MM.1S (cell line): ENCODE results near the gene PRKCZ.

Experiments
- DNase-seq: peaks from one replicate; pipeline ENCODE4 v3.0.0-alpha.2; 2015
- H2AFZ ChIP-seq: fragments of 300-600 bp; sonication (generic); 2 replicates; pipeline ENCODE4 v1.6.0; 2016; ENCODE audit warnings: antibody characterized with exemption, low read length
- H3F3A ChIP-seq: fragments of 300-600 bp; sonication (generic); 2 replicates; pipeline ENCODE4 v1.6.1; 2016; ENCODE audit warnings: mild to moderate bottlenecking, antibody characterized with exemption, low read length, moderate library complexity, mixed read lengths; ENCODE audit not compliant: insufficient read depth
- H3K27ac ChIP-seq: fragments of 300-600 bp; sonication (generic); 2 replicates; pipeline ENCODE4 v1.5.1; 2016; ENCODE audit warnings: mild to moderate bottlenecking, low read length
- H3K27me3 ChIP-seq: fragments of 300-600 bp; sonication (generic); replicated peaks from 2 replicates; pipeline ENCODE4 v1.6.0; 2016; ENCODE audit warnings: low read length; ENCODE audit not compliant: insufficient read depth
- H3K36me3 ChIP-seq: fragments of 300-600 bp; sonication (generic); replicated peaks from 2 replicates; pipeline ENCODE4 v1.6.1; 2016; ENCODE audit warnings: mild to moderate bottlenecking, low read length, mixed read lengths; ENCODE audit not compliant: insufficient read depth
- H3K4me1 ChIP-seq: fragments of 300-600 bp; sonication (generic); 2 replicates; pipeline ENCODE4 v1.6.1; 2016; ENCODE audit warnings: low read length, mixed read lengths
- H3K4me2 ChIP-seq: fragments of 300-600 bp; sonication (generic); 2 replicates; pipeline ENCODE4 v1.6.0; 2016; ENCODE audit warnings: low read depth, low read length
- H3K4me3 ChIP-seq: fragments of 300-600 bp; sonication (generic); 2 replicates; pipeline ENCODE4 v1.5.1; 2016; ENCODE audit warnings: low read length, mixed read lengths
- H3K79me2 ChIP-seq: fragments of 300-600 bp; sonication (generic); 2 replicates; pipeline ENCODE4 v1.6.1; 2016; ENCODE audit warnings: mixed run types, low read length, mixed read lengths
- H3K9ac ChIP-seq: fragments of 300-600 bp; sonication (generic); 2 replicates; pipeline ENCODE4 v1.6.1; 2016; ENCODE audit warnings: low read length, mixed read lengths
- H3K9me2 ChIP-seq: fragments of 300-600 bp; sonication (generic); replicated peaks from 2 replicates; pipeline ENCODE4 v1.6.1; 2016; ENCODE audit warnings: mild to moderate bottlenecking, low read length, mixed read lengths; ENCODE audit not compliant: insufficient read depth
- H3K9me3 ChIP-seq: fragments of 300-600 bp; sonication (generic); replicated peaks from 2 replicates; pipeline ENCODE4 v1.6.1; 2016; ENCODE audit warnings: mild to moderate bottlenecking, low read length, mixed read lengths; ENCODE audit not compliant: insufficient read depth
- H4K20me1 ChIP-seq: fragments of 300-600 bp; sonication (generic); 2 replicates; pipeline ENCODE4 v1.6.1; 2016; ENCODE audit warnings: mild to moderate bottlenecking, low read length, moderate library complexity, mixed read lengths; ENCODE audit not compliant: insufficient read depth
- EZH2 ChIP-seq: fragments of 300-600 bp; sonication (generic); optimal IDR thresholded peaks from 2 replicates; pipeline ENCODE3; 2017; ENCODE audit warnings: low read depth, mild to moderate bottlenecking, antibody characterized with exemption, low read length, mixed read lengths
- EZH2phosphoT487 ChIP-seq: fragments of 300-600 bp; sonication (generic); IDR thresholded peaks from 2 replicates; pipeline ENCODE4 v1.6.1; 2018; ENCODE audit warnings: antibody characterized with exemption, low read length
- TF ChIP-seq, protein P1 (sequence below): fragments of 300-600 bp; sonication (generic); IDR thresholded peaks from 2 replicates; pipeline ENCODE4 v1.5.1; 2016; ENCODE audit warnings: antibody characterized with exemption, low read length, mixed read lengths

PRKCZ gene

DNA sequence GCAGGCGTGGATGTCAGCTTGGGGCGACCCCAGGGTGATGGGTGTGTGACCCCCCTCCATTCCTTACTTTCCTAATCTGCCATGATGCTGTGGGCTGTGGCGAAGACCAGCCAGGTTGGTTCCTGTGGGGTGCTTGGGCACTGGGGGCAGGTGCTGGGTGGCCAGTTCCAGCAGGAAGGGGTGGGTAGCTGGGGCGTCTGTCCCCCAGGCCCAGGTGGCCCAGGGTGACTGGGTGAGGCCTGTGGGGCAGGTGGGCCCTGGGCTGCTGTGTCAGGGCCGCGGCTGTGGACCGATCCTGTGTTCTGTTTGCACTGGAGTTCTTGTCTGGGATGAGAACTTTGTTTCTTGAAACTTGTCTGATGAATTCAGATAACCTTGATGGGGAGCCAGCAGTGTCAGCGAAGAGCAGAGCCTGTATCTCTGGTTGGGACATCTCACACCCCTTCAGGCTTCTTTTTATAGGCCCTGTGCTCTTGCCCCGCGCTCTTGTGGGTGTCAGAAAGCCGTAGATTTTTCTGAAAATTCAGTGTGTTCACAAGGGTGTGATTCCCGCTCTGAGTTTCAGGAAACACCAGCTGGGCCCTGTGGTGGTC is 3.7 kb downstream of the PRKCZ start:
- H3K27ac ChIP-seq = no peak overlapping the region
- H3K36me3 ChIP-seq = no peaks in the 10 kb centered on the region
- no peaks in the 10 kb centered on the region for H3K9me3 ChIP-seq
- H3K27me3 ChIP-seq = peaks cover 75% of the 10 kb centered on the region
- no peaks in the 10 kb centered on the region for H3F3A ChIP-seq
- no peak for DNase-seq
- no peak overlapping the region for H3K4me3 ChIP-seq
- H3K9me2 ChIP-seq = no peaks in the 10 kb centered on the region
- H2AFZ ChIP-seq = no peak overlapping the region
- H3K79me2 ChIP-seq = no peaks in the 10 kb centered on the region
- TF ChIP-seq EZH2 = no peak
- TF ChIP-seq, protein P1, sequence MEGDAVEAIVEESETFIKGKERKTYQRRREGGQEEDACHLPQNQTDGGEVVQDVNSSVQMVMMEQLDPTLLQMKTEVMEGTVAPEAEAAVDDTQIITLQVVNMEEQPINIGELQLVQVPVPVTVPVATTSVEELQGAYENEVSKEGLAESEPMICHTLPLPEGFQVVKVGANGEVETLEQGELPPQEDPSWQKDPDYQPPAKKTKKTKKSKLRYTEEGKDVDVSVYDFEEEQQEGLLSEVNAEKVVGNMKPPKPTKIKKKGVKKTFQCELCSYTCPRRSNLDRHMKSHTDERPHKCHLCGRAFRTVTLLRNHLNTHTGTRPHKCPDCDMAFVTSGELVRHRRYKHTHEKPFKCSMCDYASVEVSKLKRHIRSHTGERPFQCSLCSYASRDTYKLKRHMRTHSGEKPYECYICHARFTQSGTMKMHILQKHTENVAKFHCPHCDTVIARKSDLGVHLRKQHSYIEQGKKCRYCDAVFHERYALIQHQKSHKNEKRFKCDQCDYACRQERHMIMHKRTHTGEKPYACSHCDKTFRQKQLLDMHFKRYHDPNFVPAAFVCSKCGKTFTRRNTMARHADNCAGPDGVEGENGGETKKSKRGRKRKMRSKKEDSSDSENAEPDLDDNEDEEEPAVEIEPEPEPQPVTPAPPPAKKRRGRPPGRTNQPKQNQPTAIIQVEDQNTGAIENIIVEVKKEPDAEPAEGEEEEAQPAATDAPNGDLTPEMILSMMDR = no peak
- TF ChIP-seq EZH2phosphoT487 = no peak
- H3K9ac ChIP-seq = no peak overlapping the region
- H4K20me1 ChIP-seq = no peaks in the 10 kb centered on the region
- H3K4me1 ChIP-seq = no peaks in the 10 kb centered on the region
- H3K4me2 ChIP-seq = no peak overlapping the region

DNA sequence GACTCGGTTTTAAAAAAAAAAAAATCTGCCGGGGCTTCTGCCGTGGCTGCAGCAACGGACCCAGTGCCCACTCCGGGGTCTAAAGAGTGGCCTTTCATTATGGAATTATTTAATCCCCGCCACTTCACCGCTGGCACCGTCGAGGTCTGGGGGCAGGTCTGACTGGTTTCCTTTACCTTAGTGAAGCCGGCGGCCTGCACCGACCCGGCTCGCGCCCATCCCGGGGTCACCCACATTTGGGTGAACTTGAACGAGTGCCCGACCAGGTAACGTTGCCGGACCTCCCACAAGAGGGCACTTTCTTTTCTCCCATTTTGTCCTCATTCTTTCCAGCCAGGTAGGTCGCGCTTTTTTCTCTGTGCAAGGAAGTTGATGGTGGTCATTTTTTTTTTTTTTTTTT is 4.3 kb downstream of the PRKCZ start:
- H3K4me3 ChIP-seq = no peak overlapping the region
- no peak overlapping the region for H3K27ac ChIP-seq
- H3K9me3 ChIP-seq = no peaks in the 10 kb centered on the region
- TF ChIP-seq EZH2 (no peak), EZH2phosphoT487 (no peak)
- TF ChIP-seq, protein P1 = no peak
- H3K36me3 ChIP-seq = no peaks in the 10 kb centered on the region
- H3F3A ChIP-seq = no peaks in the 10 kb centered on the region
- no peak overlapping the region for H3K4me2 ChIP-seq
- H3K9me2 ChIP-seq = no peaks in the 10 kb centered on the region
- H3K9ac ChIP-seq = no peak overlapping the region
- H2AFZ ChIP-seq = no peak overlapping the region
- no peaks in the 10 kb centered on the region for H3K4me1 ChIP-seq
- peaks cover 75% of the 10 kb centered on the region for H3K27me3 ChIP-seq
- no peaks in the 10 kb centered on the region for H3K79me2 ChIP-seq
- H4K20me1 ChIP-seq = no peaks in the 10 kb centered on the region
- no peak for DNase-seq

DNA sequence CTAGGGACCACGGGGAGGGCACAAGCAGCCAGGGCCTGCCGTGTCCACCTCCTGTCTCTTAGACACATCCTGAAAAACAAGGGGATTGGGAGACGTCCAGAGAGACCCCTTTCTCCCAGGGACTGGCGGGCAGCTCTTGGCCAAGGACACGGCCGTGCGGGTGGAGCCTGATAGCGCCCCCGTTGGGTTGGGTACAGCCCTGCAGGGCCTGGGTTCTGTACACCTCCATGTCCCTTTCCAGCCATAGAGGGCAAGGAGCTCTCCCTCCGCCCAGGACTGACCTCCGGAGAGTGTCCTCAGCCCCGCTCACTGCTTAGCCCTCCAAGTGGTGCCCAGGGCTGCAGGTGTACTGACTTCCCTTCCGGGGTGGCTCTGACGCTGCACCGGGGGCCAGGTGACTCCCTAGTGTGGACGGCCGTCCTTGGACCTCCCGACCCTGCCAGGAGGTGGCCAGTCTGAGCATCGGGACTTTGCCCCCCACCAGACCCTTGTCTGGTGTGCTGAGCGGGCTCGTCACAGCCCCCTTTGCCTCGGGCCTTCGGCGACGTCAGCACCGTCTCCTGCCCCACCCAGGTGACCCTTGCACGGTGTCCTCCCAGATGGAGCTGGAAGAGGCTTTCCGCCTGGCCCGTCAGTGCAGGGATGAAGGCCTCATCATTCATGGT is 5.8 kb downstream of the PRKCZ start:
- Histone ChIP-seq H3K79me2 (no peaks in the 10 kb centered on the region), H3K9ac (no peak overlapping the region), H3K4me2 (no peak overlapping the region), H3K4me3 (no peak overlapping the region), H3F3A (no peaks in the 10 kb centered on the region), H3K9me3 (no peaks in the 10 kb centered on the region), H3K9me2 (no peaks in the 10 kb centered on the region), H3K4me1 (no peaks in the 10 kb centered on the region), H3K27me3 (peaks cover 83% of the 10 kb centered on the region), H2AFZ (no peak overlapping the region), H3K36me3 (no peaks in the 10 kb centered on the region), H3K27ac (no peak overlapping the region), H4K20me1 (no peaks in the 10 kb centered on the region)
- TF ChIP-seq EZH2 = no peak
- TF ChIP-seq, protein P1 = no peak
- TF ChIP-seq EZH2phosphoT487 = no peak
- no peak for DNase-seq
